Stimulated activated CD8-positive, alpha-beta memory T cell treated with anti-CD3 and anti-CD28 coated beads, Interleukin-7, amount 100 ng/mL, for 24 hours (primary cell): ENCODE data around the gene HAUS8.
A peak's percentile ranks its signal among the peaks of the same experiment; 100 is the strongest.
"Not testable (repeated sequence)": the region's sequence is repeated elsewhere in the genome, so short reads cannot be mapped to it uniquely, and the experiment has no call there.

ENCODE experiments used
- DNase-seq: peaks from one replicate; pipeline ENCODE4 v3.0.0-alpha.2; 2020; ENCODE audit warnings: low read depth

HAUS8 gene

DNA sequence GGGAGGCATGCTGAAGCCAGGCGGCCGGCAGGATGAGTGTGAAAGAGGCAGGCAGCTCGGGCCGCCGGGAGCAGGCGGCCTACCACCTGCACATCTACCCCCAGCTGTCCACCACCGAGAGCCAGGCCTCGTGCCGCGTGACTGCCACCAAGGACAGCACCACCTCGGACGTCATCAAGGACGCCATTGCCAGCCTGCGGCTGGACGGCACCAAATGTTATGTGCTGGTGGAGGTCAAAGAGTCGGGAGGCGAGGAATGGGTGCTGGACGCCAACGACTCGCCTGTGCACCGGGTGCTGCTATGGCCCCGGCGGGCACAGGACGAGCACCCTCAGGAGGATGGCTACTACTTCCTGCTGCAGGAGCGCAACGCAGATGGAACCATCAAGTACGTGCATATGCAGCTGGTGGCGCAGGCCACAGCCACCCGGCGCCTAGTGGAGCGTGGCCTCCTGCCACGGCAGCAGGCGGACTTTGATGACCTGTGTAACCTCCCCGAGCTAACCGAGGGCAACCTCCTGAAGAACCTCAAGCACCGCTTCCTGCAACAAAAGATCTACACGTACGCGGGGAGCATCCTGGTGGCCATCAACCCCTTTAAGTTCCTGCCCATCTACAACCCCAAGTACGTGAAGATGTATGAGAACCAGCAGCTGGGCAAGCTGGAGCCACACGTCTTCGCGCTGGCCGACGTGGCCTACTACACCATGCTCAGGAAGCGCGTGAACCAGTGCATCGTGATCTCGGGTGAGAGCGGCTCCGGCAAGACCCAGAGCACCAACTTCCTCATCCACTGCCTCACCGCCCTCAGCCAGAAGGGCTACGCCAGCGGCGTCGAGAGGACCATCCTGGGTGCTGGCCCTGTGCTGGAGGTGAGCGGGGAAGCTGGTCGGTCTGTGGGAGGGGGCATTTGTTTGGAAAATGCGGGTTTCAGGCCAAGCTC, 26.7 kb upstream of the HAUS8 start:
- DNase-seq, result no peak

DNA sequence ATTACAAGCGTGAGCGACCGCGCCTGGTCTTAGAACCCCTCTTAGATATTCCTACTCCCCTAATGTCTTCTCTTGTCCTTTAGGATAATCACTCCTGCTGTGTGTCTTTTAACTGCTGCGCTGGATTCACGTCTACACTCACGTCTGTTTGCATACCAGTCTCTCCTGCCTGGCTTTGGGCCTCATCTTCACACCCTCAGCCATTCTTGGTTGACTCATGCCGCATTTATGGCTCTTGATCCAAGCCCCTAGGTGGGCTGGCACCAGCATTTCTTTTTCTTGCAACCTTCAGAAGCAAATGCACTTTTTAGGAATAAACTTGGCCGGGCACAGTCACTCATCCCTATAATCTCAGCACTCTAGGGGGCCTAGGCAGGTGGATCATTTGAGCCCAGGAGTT, 23.1 kb upstream of the HAUS8 start:
- no peak for DNase-seq

DNA sequence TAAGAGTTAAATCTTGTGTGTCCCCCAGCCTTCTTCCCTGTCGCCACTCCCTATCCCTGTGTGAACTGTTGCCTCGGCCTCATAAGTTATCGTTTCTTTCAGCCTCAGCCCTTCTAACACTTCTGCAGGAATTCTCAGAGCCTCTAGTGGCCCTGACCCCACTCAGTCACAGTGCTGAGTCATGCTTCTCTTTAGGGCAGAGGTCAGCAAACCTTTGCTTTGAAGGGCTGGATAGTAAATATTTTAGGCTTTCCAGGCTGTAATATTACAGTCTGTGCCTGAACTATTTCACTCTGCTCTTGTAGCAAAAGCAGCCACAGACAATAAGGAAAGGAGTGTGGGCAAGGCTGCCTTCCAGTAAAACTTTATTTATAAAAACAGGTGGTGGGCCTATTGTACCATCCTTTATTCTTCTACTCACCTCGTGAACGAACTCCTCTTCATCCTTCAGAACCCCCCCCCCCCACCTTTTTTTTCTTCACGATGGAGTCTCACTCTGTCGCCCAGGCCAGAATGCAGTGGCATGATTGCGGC, 22.4 kb upstream of the HAUS8 start:
- no peak for DNase-seq

DNA sequence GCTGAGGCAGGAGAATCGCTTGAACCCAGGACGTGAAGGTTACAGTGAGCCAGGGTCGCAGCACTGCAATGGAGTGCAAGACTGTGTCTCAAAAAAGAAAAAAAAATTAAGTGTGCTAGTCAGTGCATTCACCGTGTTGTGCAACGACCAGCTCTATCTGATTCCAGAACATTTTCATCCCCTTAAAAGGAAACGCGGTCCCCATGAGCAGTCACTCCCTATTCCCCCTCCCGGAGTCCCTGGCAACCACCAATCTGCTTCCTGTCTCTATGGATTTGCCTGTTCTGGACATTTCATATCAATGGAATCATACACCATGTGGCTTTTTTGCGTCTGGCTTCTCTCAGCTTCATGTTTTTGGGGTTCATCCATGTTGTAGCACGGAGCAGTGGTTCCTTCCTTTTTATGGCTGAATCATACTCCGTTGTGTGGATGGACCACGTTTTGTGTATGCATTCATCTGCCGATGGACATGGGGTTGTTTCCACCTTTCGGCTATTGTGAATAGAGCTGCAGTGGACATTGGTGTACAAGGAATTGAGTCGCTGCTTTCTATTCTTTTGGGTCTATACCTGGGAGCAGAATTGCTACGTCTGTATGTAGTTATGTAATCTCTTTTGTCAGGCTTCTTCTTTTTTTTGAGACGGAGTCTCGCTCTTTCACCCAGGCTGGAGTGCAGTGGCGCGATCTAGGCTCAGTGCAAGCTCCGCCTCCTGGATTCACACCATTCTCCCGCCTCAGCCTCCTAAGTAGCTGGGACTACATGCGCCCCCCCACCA, 20.1 kb upstream of the HAUS8 start:
- DNase-seq, result no peak

DNA sequence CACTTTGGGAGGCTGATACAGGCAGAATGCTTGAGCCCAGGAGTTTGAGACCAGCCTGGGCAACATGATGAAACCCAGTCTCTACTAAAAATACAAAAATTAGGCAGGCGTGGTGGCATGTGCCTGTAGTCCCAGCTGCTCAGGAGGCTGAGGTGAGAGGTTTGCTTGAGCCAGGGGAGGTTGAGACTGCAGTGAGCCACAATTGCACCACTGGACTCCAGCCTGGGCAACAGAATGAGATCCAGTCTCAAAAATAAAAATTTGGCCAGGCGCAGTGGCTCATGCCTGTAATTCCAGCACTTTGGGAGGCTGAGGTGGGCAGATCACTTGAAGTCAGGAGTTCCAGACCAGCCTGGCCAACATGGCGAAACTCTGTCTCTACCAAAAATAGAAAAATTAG, 19.4 kb upstream of the HAUS8 start:
- not testable (repeated sequence) for DNase-seq

DNA sequence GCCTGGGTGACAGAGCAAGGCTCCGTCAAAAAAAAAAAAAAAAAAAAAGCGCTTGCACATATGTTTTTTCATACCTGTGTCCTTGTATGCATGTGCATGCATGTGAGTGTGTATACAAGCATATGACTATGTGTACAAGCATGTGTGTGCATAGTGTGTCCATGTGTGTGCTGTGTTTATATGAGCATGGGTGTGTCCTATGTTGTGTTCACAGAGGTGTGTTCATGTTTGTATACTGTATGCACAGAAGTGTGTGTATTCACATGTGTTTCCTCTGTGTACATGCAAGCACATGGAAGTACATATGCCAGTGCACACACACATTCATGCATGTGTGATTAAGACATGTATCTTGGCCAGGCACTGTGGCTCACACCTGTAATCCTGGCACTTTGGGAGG, 17.4 kb upstream of the HAUS8 start:
- DNase-seq, result no peak

DNA sequence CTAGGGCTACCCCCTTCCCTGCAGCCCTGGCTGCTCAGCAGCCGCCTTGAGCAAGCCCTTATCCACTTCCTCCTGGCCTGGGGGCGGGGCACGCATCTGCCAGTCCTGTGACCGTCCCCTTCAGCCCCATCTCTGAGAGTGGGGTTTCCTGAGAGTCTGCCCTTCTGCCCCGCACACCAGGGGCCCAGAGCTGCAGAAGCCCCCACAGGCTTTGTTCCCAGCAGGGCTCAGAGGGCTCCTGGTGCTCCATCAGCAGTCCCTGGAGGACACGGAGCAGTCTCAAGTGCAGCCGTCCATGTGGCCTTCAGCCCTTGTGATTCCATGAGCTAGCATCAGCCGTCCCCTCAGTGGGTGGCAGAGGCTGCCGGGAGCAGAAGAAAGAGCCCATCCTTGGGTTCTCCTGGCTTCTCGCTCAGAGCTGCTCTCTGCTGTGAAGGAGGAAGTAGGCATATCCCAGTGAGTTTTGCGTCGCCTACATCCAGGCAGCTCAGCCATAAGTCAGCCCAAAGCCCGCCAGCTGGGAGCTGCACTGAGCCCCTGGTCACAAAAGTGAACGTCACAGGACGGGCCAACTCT, 16.6 kb upstream of the HAUS8 start:
- DNase-seq, result no peak

DNA sequence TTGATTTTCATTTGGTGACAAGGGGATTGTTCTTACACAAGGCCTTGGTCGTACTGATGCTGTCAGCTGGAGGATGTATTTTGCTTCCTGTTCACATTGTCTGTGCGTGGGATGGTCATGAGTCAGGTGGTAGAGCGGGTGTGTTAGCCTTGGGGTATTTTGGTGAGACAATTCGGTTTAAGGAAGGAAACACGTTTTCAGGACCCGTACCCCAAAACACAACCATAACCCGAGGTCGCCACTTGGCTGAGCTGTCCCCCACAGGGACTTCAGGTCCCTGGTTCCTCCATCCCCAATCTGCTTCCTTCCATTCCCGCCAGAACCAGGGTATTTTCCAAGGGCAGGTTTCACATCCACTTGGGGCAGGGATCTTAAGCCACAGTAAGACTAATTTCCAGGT, 15.3 kb upstream of the HAUS8 start:
- DNase-seq, result no peak

DNA sequence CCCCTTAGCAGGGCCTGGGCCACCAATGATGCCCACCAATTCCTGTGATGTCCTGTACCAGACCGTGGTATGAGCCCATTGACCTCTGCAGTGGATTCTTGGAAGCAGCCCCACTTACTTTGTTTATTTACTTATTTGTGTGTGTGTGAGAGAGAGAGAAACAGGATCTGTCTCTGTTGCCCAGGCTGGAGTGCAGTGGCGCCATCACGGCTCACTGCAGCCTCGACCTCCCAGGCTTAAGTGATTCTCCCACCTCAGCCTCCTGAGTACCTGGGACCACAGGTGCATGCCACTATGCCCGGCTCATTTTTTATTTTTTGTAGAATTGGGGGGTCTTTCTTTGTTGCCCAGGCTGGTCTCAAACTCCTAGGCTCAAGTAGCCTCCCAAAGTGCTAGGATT, 13.3 kb upstream of the HAUS8 start:
- DNase-seq, result no peak

DNA sequence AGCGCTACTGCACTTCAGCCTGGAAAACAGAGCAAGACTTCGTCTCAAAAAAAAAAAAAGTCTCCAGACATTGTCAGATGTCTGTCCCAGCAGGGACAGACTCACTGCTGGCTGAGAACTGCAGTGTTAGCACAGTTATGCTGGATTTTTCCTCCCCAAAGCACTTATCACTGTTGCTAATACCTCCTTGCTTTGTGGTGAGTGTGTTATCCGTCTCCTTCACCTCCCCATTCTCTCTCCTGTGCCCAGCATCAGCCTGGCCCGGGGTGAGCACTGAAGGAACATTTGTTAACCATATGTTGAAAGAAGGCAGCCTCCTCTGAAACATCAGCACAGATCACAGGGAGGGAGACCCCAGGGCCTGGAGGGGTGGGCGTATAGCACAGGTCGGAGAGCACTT, 11.6 kb upstream of the HAUS8 start:
- DNase-seq, result no peak

DNA sequence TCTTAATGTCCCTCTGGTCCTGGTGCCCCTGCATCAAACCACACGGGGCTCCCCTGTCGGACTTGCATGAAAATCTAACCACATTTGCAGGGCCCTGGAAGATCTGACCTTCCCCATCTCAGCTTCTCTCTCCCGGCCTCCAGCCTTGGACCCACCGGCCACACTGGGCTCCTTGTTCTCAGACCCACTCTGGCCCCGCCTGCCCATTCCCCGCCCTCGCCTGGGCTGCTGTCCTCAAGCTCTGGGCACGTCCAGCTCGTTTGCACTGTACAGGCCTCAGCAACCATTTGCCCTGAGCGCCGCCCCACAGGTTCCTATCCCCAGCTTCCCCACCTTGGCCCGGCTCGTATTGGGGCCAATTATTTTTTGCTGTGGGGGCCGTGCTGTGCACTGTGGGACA, 10.9 kb upstream of the HAUS8 start:
- no peak for DNase-seq

DNA sequence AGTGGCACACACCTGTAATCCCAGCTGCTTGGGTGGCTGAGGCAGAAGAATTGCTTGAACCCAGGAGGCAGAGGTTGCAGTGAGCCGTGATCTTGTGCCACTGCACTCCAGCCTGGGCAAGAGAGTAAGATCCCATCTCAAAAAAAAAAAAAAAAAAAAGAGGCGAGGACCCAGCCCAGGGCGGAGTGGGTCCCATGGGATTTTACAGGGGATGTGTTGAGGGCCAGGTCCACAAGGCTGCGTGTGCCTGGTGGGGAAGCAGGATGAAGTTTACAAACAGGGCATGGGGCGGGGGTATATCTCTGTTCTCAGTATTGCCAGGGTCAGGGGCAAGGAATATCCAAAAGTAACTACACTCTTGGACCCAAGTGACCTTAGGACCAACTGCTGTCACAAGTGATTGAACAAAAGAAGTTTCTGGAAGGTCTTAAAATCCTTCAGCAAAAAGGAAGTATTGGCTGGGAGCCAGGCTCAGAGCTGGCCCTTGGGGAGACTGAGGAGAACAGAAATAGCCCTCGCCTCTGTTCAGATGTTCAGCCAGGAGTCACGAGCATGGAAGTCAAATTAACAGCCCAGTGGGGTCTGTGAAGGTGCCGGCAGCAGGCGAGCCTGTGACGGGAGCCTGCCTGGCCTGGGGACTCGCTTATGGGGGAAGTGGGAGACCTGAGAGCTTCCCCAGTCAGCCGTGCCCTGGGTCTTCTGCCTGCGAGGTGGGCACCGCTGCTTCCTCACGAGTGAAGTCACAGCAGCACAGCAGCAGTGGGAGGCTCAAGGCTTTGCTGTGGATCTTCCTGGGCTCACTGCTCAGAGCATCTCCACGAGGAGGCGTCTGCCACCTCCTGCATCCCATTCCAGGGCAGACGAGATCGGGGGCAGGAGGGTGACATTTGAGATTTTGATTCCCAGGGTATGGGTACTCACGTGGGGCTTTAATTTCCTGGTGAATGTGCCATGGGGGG, 6.7 kb upstream of the HAUS8 start:
- no peak for DNase-seq

DNA sequence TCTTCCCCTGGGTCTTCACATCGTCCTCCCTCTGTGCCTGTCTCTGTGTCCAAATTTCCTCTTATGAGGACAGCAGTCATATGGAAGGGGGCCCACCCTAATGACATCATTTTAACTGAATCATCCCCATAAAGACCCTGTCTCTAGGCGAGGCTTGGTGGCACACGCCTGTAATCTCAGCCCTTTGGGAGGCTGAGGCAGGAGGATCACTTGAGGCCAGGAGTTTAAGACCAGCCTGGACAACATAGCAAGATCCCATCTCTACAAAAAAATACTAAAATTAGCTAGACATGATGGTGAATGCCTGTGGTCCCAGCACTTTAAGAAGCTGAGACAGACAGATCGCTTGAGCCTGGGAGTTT, 5.2 kb upstream of the HAUS8 start:
- DNase-seq, result no peak

DNA sequence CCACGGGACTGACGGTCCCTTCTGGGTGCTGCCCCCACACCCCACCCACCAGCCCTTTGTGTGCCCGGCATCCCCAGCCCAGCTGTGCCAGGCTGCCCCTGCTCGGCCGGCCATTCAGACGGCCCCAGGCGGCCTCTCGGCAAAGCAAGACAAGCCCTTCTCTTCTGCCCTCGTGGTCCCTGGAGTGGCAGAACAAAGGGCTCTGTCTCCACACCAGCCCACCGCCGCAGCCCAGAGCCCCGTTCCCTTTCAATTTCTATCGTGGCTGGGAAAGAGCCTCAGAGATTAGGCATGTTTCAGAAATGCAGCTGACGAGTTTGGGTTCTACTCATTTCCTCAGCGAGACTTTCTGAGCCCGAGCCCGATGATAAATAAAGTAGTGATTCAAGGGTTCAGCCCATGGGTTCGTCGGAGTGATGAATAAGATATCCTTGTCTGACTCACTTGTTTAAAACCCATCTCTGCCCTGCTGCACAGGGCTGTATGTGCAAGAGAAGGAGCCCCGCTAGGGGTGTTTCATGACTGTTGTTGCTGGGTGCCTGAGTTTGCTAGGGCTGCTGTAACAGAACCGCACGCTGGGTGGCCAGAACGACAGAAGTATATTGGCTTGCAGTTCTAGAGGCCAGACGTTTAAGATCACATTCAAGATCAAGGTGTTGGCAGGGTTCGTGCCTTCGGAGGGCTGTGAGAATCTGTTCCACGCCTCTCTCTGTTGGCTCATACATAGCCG, 4.6 kb upstream of the HAUS8 start:
- DNase-seq, result peak; percentile 48

DNA sequence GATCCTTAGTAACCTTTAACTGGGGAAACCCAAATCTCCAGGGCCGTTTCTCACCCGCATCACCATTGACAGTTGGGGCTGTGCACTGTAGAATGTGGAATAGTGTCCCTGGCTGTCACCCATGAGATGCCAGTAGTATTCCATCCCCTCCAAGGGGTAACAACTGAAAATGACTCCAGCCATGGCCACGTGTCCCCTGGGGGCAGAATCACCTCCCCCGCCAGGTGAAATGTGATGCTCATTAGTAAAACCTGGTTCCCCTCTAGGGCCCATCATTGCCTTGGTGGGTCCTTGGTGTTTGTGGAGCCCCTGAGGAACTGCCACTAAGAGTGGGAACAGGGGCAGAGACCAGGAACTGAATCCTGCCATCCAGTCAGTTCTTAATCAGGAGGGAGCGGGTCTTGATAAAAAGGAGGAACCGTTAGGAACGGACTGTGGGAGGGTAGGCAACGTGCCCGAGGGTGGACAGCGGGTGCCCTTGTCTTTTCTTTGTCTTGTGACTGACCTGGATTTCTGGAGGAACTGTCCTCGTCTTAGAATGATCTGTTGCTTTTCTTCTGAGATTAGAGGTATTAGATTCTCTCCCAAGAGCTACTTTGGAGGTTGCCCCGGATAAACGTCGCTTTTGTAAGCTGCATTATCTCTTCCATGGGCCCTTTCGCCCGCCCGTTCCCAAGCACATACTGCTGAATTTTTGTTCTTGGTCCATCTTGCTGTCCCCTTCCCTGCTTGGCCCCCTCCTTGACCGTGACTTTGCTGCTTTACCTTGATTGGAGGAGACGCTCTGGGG, 3.9 kb upstream of the HAUS8 start:
- no peak for DNase-seq

DNA sequence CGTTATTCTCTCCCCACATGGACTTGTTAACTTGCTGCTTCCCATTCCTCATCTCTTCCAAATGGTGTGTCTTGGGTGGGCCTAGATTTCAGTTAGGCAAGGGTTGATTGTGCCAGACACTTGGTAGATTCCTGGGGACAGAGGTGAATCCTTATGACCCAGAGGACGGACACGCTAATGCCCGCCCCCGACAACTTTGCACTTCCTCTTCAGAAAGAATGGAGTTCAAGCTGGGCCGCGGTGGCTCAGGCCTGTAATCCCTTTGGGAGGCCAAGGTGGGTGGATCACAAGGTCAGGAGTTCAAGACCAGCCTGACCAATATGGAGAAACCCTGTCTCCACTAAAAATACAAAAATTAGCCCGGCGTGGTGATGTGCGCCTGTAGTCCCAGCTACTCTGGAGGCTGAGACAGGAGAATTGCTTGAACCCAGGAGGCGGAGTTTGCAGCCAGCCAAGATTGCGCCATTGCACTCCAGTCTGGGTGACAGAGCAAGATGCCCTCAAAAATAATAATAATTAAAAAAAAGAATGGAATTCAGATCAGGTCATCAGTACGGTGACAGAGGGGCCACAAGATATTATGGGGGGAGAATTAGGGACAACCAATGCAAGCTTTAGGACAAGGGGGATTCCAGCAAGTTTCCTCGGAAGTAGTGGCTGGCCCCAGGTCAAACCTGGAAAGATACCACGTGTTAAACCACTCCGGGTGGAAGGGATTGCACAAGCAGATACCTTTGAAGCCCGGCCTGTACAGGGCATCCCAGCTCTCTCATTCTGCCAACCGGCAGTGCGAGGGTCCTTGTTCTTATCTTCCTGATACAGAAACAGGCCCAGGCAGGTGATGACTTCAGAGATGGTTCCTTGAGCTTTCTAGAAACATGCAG, 3.0 kb upstream of the HAUS8 start:
- DNase-seq, result no peak

DNA sequence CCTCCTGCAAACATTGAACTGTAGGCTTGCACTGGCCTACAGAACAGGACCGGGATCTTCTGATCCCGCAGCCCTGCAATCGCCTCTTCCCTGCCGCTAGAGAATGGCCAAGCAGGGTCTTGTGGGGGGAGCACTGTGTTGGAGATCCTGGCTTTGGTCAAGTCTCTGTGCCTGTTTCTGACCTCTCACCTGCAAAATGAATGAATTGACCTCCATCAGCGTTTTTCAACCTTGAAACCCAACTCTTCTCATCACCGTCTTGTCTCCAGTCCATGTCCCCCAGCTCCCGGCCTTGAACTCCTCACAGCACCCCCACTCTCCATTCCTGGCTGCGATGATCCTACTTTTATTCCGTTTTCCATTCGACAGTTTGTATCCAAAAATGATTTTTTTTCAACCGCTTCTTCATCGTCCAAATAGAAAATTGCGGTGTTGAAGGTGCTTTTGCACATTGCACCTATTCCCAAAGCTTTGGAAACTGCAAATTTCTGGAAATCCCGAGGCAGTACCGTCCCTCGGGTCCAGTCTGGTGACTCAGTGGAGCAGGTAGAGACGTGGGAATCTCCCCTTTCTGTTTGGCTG, 2.3 kb upstream of the HAUS8 start:
- DNase-seq, result no peak

DNA sequence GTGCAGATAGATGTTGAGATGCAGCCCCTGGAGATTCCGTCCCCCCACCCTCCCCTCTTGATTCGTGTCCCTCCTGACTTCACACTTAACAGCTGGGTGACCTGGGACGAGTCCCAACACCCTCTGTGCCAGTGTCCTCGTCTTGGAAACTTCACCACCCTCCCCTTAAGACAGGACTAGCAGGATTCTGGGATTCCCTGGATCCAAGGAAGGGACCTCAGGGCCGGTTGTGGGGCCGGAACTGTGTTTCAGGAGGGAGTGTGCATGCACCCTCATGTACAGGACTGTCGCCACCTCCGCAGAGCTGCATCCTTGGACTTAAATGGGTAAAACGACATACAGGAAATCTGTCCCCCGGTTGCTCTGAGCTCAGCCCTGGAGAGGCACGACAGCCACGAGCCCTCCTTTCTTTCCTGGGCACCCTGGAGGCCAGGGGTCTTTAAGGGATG, 1.3 kb upstream of the HAUS8 start:
- no peak for DNase-seq
